Thyroid gland (tissue), 4 donors: ENCODE results near the gene CFHR5. TPM values are rescaled to one million over a fixed set of nuclear protein-coding genes. Genes with fewer than 3 reads are reported as not detected.

Experiments
- DNase-seq, 2 donors: peaks; one replicate each; pipeline ENCODE4 v3.0.0-alpha.2; 2019
- H3K27ac ChIP-seq, 3 donors: fragments of 200-600 bp; sonication (generic); 1 replicate in 2 of 3; 2 replicates in 1 of 3; pipeline ENCODE4 v1.5.1; 2016 to 2019; ENCODE audit warnings: mild to moderate bottlenecking in 1 of 3, moderate library complexity in 1 of 3
- H3K27me3 ChIP-seq: fragments of 200-600 bp; sonication (generic); one replicate; pipeline ENCODE4 v1.5.1; 2019
- H3K36me3 ChIP-seq, 2 donors: fragments of 200-600 bp; sonication (generic); one replicate each; pipeline ENCODE4 v1.5.1; 2016 to 2019
- H3K4me1 ChIP-seq, 2 donors: fragments of 200-600 bp; sonication (generic); one replicate each; pipeline ENCODE4 v1.5.1; 2017 to 2019
- H3K4me3 ChIP-seq, 3 donors: fragments of 200-600 bp; sonication (generic); replicated peaks in 1 of 3; 1 replicate in 2 of 3; 2 replicates in 1 of 3; pipeline ENCODE4 v1.5.1; 2016; ENCODE audit warnings: mild to moderate bottlenecking in 1 of 3
- H3K9me3 ChIP-seq: fragments of 200-600 bp; sonication (generic); one replicate; pipeline ENCODE4 v1.5.1; 2017
- CTCF ChIP-seq, 6 experiments: fragments of 200-600 bp in 3 of 6; fragments of 450-650 bp in 3 of 6; sonication (generic) in 3 of 6; IDR thresholded peaks; one replicate each; pipeline ENCODE4 v1.5.1; 2016 to 2019; ENCODE audit warnings: antibody characterized with exemption in 6 of 6, mild to moderate bottlenecking in 2 of 6, inconsistent platforms in 1 of 6, moderate library complexity in 1 of 6
- POLR2A ChIP-seq, 2 donors: fragments of 450-650 bp; IDR thresholded peaks; one replicate each; pipeline ENCODE4 v1.6.1; 2017; ENCODE audit warnings: antibody characterized with exemption in 2 of 2, mild to moderate bottlenecking in 2 of 2, moderate library complexity in 1 of 2
- WGBS, 2 donors: methylation state at CpG; one replicate each; pipeline ENCODE4 v1.1.5; 2017; 5-methylcytosine and 5-hydroxymethylcytosine counted together
- intact Hi-C: fragments of 100-400 bp; cut with DNase I; formaldehyde crosslinking; loops from one replicate; pipeline ENCODE4 v1.15.1; 2023
- total RNA-seq, 4 donors: library from RNA; depleted of rRNA; stranded (reverse); fragments of >200 nt; gene quantifications; one replicate each; pipeline ENCODE4 v1.2.3, GENCODE V29; 2016

The CFHR5 gene
- total RNA-seq, 4 donors from 2014 or later: not detected

- Histone ChIP-seq H3K4me3 (no peak overlapping the region), H3K27me3 (no peaks in the 10 kb centered on the region), H3K36me3 (no peaks in the 10 kb centered on the region), H3K27ac (no peak overlapping the region), H3K4me1 (no peaks in the 10 kb centered on the region), H3K9me3 (no peaks in the 10 kb centered on the region)
- DNase-seq: no peak
- 73 to 74% methylated on average over 2 of the region's 2 CpGs for WGBS, 2 donors
- no peak for TF ChIP-seq POLR2A (IDR thresholded peaks at IDR 0.05)
- TF ChIP-seq CTCF (IDR thresholded peaks at IDR 0.05): no peak
- intact Hi-C loops: no loop called here
Observed at GRCh38 chr1:197003132-197003531, 25.8 kb downstream of the CFHR5 start.

- WGBS, 2 donors: 91 to 93% methylated on average over 6 of the region's 6 CpGs
- no peaks in the 10 kb centered on the region for H3K27me3 ChIP-seq
- no peak overlapping the region for H3K27ac ChIP-seq
- H3K4me3 ChIP-seq: no peak overlapping the region
- no peak for DNase-seq
- intact Hi-C loops: no loop called here
- no peaks in the 10 kb centered on the region for H3K36me3 ChIP-seq
- H3K9me3 ChIP-seq: no peaks in the 10 kb centered on the region
- TF ChIP-seq CTCF (IDR thresholded peaks at IDR 0.05) (no peak), POLR2A (IDR thresholded peaks at IDR 0.05) (no peak)
- no peaks in the 10 kb centered on the region for H3K4me1 ChIP-seq
Observed at GRCh38 chr1:197008861-197009260, 31.5 kb downstream of the CFHR5 start.

GRCh38 chr1:197011614-197012013 is 34.3 kb downstream of the CFHR5 start:
- Histone ChIP-seq H3K4me3 (no peak overlapping the region), H3K27me3 (no peaks in the 10 kb centered on the region), H3K27ac (no peak overlapping the region), H3K4me1 (no peaks in the 10 kb centered on the region), H3K36me3 (no peaks in the 10 kb centered on the region), H3K9me3 (no peaks in the 10 kb centered on the region)
- WGBS, 2 donors: 89 to 97% methylated on average over 1 of the region's 1 CpG
- TF ChIP-seq CTCF (IDR thresholded peaks at IDR 0.05) (no peak), POLR2A (IDR thresholded peaks at IDR 0.05) (no peak)
- no peak for DNase-seq
- intact Hi-C loops: no loop called here

GRCh38 chr1:197013234-197013633 is 35.9 kb downstream of the CFHR5 start:
- TF ChIP-seq POLR2A (IDR thresholded peaks at IDR 0.05) (no peak), CTCF (IDR thresholded peaks at IDR 0.05) (no peak)
- Histone ChIP-seq H3K4me3 (no peak overlapping the region), H3K36me3 (no peaks in the 10 kb centered on the region), H3K9me3 (no peaks in the 10 kb centered on the region), H3K27ac (no peak overlapping the region), H3K27me3 (no peaks in the 10 kb centered on the region), H3K4me1 (no peaks in the 10 kb centered on the region)
- 93 to 96% methylated on average over 3 of the region's 3 CpGs for WGBS, 2 donors
- DNase-seq: no peak
- intact Hi-C loops: no loop called here

- no peaks in the 10 kb centered on the region for H3K36me3 ChIP-seq
- H3K27me3 ChIP-seq: no peaks in the 10 kb centered on the region
- intact Hi-C loops: no loop called here
- no peaks in the 10 kb centered on the region for H3K4me1 ChIP-seq
- H3K4me3 ChIP-seq: no peak overlapping the region
- no peak for DNase-seq
- 77 to 81% methylated on average over 1 of the region's 1 CpG for WGBS, 2 donors
- TF ChIP-seq CTCF (IDR thresholded peaks at IDR 0.05) (no peak), POLR2A (IDR thresholded peaks at IDR 0.05) (no peak)
- H3K27ac ChIP-seq: no peak overlapping the region
- H3K9me3 ChIP-seq: no peaks in the 10 kb centered on the region
Observed at GRCh38 chr1:197016751-197017150, 39.4 kb downstream of the CFHR5 start.
